GM13977 (cell line): ENCODE results near the gene SLC16A2.

ENCODE experiments used
- DNase-seq: peaks from one replicate; pipeline ENCODE4 v3.0.0; 2012; ENCODE audit warnings: low spot score
- in situ Hi-C: fragments of 300-500 bp; cut with MboI; formaldehyde crosslinking; loops from one replicate; pipeline ENCODE4 v1.12.0; 2022; ENCODE audit warnings: low sequenced_read_pairs, low pct_unique_long_range_greater_than_20kb, mixed read lengths, inconsistent platforms; ENCODE audit not compliant: unreplicated experiment
- TF ChIP-seq, protein P1 (sequence below): IDR thresholded peaks from 2 replicates; pipeline ENCODE4 v1.5.1; 2012; ENCODE audit warnings: mild to moderate bottlenecking, control low read depth; ENCODE audit not compliant: insufficient read depth; ENCODE audit errors: extremely low read depth, missing control alignments

SLC16A2 gene

GRCh38 chrX:74437530-74437929 is 16.2 kb downstream of the SLC16A2 start:
- DNase-seq = no peak
- TF ChIP-seq, protein P1, sequence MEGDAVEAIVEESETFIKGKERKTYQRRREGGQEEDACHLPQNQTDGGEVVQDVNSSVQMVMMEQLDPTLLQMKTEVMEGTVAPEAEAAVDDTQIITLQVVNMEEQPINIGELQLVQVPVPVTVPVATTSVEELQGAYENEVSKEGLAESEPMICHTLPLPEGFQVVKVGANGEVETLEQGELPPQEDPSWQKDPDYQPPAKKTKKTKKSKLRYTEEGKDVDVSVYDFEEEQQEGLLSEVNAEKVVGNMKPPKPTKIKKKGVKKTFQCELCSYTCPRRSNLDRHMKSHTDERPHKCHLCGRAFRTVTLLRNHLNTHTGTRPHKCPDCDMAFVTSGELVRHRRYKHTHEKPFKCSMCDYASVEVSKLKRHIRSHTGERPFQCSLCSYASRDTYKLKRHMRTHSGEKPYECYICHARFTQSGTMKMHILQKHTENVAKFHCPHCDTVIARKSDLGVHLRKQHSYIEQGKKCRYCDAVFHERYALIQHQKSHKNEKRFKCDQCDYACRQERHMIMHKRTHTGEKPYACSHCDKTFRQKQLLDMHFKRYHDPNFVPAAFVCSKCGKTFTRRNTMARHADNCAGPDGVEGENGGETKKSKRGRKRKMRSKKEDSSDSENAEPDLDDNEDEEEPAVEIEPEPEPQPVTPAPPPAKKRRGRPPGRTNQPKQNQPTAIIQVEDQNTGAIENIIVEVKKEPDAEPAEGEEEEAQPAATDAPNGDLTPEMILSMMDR = no peak
- in situ Hi-C loops = no loop called here

DNA sequence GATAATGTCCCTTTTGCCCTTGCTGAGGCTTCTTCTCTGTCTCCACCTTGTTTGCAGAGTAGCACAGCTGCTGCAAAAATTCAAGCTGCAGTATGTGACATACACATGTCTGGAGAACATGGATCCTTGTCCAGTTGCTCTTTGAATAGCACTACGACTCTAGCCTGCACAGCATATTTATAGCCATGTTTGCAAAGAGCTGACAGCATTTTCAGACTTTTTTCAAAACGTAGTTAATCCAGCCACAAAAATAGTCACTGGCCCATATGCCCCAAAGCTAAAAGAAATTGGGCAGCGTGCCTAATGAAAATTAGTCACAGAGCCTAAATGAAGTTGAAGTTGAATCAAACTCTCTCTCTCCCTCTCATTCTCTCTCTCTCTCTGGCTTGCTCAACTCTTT is 17.5 kb downstream of the SLC16A2 start:
- in situ Hi-C loops = no loop called here
- TF ChIP-seq, protein P1 = no peak
- DNase-seq = no peak

DNA sequence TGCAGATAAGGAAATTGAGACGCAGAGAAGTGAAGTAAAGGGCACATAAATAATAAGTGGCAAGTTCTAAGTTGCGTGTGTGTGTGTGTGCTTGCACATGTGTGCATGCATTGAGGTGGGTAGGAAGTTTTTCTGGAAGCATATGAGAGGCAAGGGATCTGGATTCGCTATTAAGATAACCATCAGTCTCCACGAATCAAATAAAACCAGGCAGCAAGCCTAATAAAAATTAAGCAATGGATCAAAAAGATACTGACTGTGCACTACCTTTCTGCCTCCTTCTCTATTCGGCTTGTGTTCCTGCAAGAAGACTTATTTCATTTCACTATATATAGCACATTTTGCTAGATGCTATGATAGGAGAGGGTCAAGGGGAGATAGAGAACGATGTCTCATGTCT is 23.8 kb downstream of the SLC16A2 start:
- TF ChIP-seq, protein P1 = no peak
- in situ Hi-C loops = no loop called here

DNA sequence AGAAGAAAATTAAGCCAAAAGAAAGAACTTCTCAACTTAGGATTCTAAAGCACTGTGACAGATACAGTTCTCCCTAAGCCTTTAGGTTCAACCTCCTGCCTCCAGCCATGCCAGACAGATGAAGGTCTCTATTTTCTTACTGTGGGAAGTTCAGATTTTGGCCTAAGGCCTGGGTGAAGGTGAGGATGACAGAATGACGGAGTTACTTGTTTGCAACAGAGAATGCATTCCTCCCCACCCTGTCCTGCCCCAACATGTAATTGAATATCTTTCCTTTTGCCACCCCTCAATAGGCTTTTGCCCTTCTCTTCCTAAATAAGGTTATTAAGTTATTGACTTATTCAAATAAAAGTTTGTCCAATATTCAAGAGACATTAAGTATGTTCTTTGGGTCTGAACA is 25.6 kb downstream of the SLC16A2 start:
- TF ChIP-seq, protein P1 = no peak
- in situ Hi-C loops = no loop called here
- no peak for DNase-seq

More for the DNA sequence above, 23.8 kb downstream of the SLC16A2 start:
- DNase-seq = no peak

GRCh38 chrX:74448669-74449068 is 27.4 kb downstream of the SLC16A2 start:
- no peak for DNase-seq
- TF ChIP-seq, protein P1 = no peak
- in situ Hi-C loops = no loop called here

GRCh38 chrX:74449322-74449936 is 28.1 kb downstream of the SLC16A2 start:
- TF ChIP-seq, protein P1 = no peak
- in situ Hi-C loops = no loop called here
- no peak for DNase-seq

DNA sequence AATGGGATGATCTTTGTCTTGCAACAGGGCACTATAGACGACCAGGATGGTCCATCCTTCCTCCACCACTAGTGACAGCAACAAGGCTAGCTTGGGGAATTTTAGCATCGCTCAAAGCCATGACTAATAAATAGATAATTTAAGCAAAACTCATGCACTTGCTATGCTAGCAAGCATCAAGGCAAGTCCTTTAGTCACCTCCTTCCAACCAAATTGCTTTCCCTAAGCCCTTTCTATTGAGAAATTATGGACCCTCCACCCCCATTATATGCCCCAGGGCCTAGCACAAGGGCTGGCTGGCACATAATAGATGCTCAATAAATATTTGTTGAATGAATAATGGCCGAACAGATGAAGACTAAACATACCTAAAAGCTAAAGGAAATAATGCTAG is 28.6 kb downstream of the SLC16A2 start:
- TF ChIP-seq, protein P1 = no peak
- DNase-seq = no peak
- in situ Hi-C loops = no loop called here
